ENCODE results near the gene HEPN1. TPM values are rescaled to one million over a fixed set of nuclear protein-coding genes. Genes with fewer than 3 reads are reported as not detected.

HEPN1 gene
- total RNA-seq, 1 donor from 2014 or later: not detected

DNA sequence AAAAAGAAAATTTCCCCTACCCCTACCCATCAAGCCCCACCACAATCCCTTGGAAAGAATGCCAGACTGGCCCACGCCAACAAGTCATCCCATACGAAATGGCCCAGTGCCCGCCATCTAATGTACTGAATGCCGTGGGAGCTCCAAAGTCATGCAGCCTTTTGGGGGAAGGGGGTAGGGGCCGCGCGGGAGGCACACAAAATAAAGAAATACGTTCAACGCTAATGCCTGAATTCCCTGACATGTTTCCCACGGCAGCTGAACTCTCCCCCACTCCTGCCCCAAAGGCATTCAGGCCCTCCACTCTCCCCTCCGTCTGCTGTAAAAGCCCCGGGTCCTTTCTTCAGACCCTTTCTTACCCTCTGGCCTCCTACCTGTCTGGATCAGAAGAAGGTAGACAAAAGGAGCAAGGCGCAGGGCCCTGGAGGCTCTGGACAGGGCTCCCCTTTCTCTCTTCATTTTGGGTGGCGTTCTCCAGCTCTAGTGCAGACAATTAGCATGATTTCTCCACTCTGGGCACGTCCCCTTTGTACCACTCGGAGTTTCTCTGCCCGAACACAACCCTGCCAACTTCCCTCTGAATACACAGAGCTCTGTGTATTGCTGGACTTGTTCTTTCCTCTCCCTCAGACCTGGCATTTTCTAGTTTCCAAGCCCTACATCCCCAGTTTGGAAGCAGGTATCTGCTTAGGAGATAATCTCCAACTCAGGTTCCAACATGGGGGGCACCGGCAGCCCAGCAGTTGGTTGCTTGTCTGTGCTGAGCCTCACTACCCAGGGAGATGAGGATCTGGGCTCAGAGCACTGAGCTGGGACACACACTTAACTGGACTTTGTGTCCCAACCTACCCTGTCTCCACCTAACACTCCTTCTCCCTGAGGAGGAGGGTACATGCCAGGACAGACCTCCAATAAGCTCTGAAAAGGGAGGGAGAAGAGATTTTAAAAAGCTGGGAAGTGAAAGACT, 16.8 kb downstream of the HEPN1 start, which contains the start of gene HEPACAM:
TSS of gene HEPACAM (minus strand) at position 500 of the 967 bp plus-strand sequence. CDS start at position 459, 41 bp downstream.
- FAIRE-seq: no peak
- Histone ChIP-seq H3K9me3 (ENCODE audit: insufficient read depth, low read depth, low read length) (no peaks in the 10 kb centered on the region), H3K4me1 (ENCODE audit: insufficient read depth, low read length) (peaks cover 15% of the 10 kb centered on the region), H3K36me3 (ENCODE audit: insufficient read depth, low read length) (no peaks in the 10 kb centered on the region), H3K9ac (ENCODE audit: low read length) (no peak within 1 kb of the TSS), H4K20me1 (ENCODE audit: insufficient read depth, low read length) (no peaks in the 10 kb centered on the region), H3K4me3 (ENCODE audit: insufficient read depth, low read depth, low read length) (no peak within 1 kb of the TSS), H3K27me3 (ENCODE audit: insufficient read depth, low read length) (no peaks in the 10 kb centered on the region), H3K79me2 (ENCODE audit: insufficient read depth, low read length) (no peaks in the 10 kb centered on the region), H2AFZ (ENCODE audit: low read depth, low read length) (peak within 1 kb of the TSS; percentile 55), H3K27ac (ENCODE audit: low read depth, low read length) (peak within 1 kb of the TSS; percentile 52), H3K4me2 (ENCODE audit: low read length) (peak within 1 kb of the TSS; percentile 53)
- peaks cover 2% of the 10 kb centered on the region for H3K27me3 Mint-ChIP-seq (ENCODE audit: low read depth, unreplicated experiment)
- H3K4me3 Mint-ChIP-seq (ENCODE audit: unreplicated experiment): no peak within 1 kb of the TSS
- H3K27ac Mint-ChIP-seq (ENCODE audit: unreplicated experiment): peak within 1 kb of the TSS; percentile 8
- no peak for DNase-seq (ENCODE audit: low read depth)
- TF ChIP-seq, protein P1, sequence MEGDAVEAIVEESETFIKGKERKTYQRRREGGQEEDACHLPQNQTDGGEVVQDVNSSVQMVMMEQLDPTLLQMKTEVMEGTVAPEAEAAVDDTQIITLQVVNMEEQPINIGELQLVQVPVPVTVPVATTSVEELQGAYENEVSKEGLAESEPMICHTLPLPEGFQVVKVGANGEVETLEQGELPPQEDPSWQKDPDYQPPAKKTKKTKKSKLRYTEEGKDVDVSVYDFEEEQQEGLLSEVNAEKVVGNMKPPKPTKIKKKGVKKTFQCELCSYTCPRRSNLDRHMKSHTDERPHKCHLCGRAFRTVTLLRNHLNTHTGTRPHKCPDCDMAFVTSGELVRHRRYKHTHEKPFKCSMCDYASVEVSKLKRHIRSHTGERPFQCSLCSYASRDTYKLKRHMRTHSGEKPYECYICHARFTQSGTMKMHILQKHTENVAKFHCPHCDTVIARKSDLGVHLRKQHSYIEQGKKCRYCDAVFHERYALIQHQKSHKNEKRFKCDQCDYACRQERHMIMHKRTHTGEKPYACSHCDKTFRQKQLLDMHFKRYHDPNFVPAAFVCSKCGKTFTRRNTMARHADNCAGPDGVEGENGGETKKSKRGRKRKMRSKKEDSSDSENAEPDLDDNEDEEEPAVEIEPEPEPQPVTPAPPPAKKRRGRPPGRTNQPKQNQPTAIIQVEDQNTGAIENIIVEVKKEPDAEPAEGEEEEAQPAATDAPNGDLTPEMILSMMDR (IDR thresholded peaks at IDR 0.05; ENCODE audit: insufficient read depth, low read depth, low read length): no peak
- no peak for TF ChIP-seq EZH2 (IDR thresholded peaks at IDR 0.05; ENCODE audit: insufficient read depth, low read length)
- no peaks in the 10 kb centered on the region for H3K36me3 Mint-ChIP-seq (ENCODE audit: low read depth, unreplicated experiment)
- peaks cover 7% of the 10 kb centered on the region for H3K4me1 Mint-ChIP-seq (ENCODE audit: low read depth, unreplicated experiment)
- no peaks in the 10 kb centered on the region for H3K9me3 Mint-ChIP-seq (ENCODE audit: unreplicated experiment)

DNA sequence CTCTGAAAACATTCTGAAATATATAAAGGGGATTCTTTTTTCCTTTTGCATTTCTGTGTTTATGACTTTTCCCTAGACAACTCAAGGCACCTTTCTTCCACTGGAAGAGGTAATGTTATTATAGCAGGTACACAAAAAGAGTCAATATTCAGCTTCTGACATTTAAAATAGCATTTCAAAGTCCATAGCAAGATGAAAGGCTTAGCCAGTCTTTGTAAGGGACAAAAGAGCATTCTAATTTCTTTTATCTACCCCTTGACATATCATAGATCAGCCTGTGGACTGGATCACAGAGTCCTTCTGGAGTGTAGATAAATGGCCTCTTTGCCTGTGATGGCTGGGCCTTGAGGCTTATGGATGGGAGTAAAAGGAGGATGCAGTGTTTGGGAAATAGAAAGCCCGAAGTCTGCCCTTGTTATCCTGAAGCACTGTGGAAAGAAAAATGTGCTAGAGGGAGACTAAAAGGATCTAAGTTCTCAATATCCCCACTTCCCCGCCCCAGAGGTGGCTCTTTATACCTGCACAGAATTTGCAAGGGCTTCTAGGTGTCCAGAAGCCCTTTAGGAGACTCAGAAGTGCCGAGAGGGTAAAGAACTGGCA, 18.4 kb downstream of the HEPN1 start:
- no peaks in the 10 kb centered on the region for H3K9me3 Mint-ChIP-seq (ENCODE audit: unreplicated experiment)
- Histone ChIP-seq H3K36me3 (ENCODE audit: insufficient read depth, low read length) (no peaks in the 10 kb centered on the region), H2AFZ (ENCODE audit: low read depth, low read length) (no peak overlapping the region), H3K4me3 (ENCODE audit: insufficient read depth, low read depth, low read length) (no peak overlapping the region), H4K20me1 (ENCODE audit: insufficient read depth, low read length) (no peaks in the 10 kb centered on the region), H3K4me1 (ENCODE audit: insufficient read depth, low read length) (peaks cover 15% of the 10 kb centered on the region), H3K9ac (ENCODE audit: low read length) (no peak overlapping the region), H3K27me3 (ENCODE audit: insufficient read depth, low read length) (no peaks in the 10 kb centered on the region), H3K79me2 (ENCODE audit: insufficient read depth, low read length) (no peaks in the 10 kb centered on the region), H3K4me2 (ENCODE audit: low read length) (no peak overlapping the region), H3K9me3 (ENCODE audit: insufficient read depth, low read depth, low read length) (no peaks in the 10 kb centered on the region), H3K27ac (ENCODE audit: low read depth, low read length) (no peak overlapping the region)
- peaks cover 2% of the 10 kb centered on the region for H3K27me3 Mint-ChIP-seq (ENCODE audit: low read depth, unreplicated experiment)
- H3K36me3 Mint-ChIP-seq (ENCODE audit: low read depth, unreplicated experiment): no peaks in the 10 kb centered on the region
- no peak overlapping the region for H3K27ac Mint-ChIP-seq (ENCODE audit: unreplicated experiment)
- TF ChIP-seq, protein P1 (IDR thresholded peaks at IDR 0.05; ENCODE audit: insufficient read depth, low read depth, low read length): no peak
- no peak for TF ChIP-seq EZH2 (IDR thresholded peaks at IDR 0.05; ENCODE audit: insufficient read depth, low read length)
- FAIRE-seq: no peak
- DNase-seq (ENCODE audit: low read depth): no peak
- H3K4me3 Mint-ChIP-seq (ENCODE audit: unreplicated experiment): no peak overlapping the region
- peaks cover 7% of the 10 kb centered on the region for H3K4me1 Mint-ChIP-seq (ENCODE audit: low read depth, unreplicated experiment)
